HG03378 (cell line): ENCODE measurements around the gene RARA.

Experiments used
- ATAC-seq: cut with Tn5 transposase; IDR thresholded peaks from one replicate; pipeline ENCODE4 v1.9.1; 2021; ENCODE audit warnings: mild to moderate bottlenecking, moderate library complexity; ENCODE audit not compliant: unreplicated experiment

The RARA gene

GRCh38 chr17:40309031-40309948 lies at the start of gene RARA:
Gene RARA (plus strand): TSS chr17:40309180. CDS start chr17:40331219, 22,039 bp downstream.
- ATAC-seq, result no peak

DNA sequence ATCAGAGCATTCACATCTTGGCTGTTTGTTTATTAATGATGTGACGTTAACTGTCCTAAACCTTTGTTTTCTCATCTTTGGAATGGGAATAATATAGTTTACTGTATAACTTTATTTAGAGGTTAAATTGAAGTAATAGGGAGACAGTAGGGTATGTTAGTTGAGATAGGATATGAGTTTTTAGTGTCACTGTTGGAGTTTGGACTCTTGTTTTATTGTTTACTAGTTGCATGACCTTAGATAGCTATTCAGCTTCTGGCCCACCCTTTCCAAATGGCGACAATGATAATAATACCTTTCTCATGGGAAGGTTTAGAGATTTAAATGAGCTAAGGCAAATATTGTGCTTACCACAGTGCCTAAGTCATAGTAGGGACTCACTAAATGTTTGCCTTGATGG lies 49.5 kb upstream of the RARA start:
- ATAC-seq, result no peak

DNA sequence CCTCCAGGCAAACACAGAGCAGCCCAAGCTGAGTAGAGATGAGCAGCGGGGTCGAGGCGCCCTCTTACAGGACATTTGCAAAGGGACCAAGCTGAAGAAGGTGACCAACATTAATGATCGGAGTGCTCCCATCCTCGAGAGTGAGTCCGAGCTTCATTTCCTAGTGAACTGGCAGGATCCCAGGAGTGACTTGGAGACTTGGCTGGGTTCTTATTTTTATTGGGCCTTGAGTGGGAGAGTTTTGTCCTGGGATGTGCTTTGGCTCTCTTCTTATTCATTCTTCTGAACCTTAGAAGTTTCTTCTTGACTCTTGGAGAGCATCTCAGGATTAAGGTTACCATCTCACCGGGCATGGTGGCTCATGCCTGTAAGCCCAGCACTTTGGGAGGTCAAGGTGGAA lies 48.5 kb upstream of the RARA start:
- ATAC-seq, result no peak

- no peak for ATAC-seq
Measured at GRCh38 chr17:40264458-40265185, 44.4 kb upstream of the RARA start.

GRCh38 chr17:40265337-40265736 lies 43.6 kb upstream of the RARA start:
- no peak for ATAC-seq

- ATAC-seq, result no peak
Measured at GRCh38 chr17:40266882-40267281, 42.1 kb upstream of the RARA start.

DNA sequence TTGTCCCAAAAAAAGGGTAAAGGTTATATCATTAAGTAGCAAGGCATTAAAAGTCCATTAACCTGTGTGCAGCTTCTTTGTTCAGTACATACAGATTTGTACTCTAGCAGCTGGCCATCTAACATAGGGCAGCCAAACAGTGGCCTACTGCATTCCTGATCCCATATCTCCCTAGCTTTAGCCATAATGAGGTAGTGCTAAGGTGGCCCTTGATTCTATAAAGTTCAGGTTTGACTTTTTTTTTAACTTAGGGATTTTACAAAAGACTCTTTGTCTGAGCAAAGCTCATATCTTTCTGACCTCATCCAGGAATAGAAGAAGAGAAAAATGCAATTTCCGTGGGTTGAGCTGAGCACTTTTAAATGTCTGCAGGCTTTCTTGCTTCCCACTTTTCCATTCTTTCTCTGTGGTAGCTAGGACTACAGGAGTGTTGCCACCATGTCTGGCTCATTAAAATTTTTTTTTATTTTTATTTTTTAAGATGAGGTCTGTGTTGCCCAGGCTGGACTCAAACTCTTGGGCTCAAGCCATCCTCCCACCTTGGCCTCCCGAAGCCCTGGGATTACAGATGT lies 40.8 kb upstream of the RARA start:
- ATAC-seq, result no peak

DNA sequence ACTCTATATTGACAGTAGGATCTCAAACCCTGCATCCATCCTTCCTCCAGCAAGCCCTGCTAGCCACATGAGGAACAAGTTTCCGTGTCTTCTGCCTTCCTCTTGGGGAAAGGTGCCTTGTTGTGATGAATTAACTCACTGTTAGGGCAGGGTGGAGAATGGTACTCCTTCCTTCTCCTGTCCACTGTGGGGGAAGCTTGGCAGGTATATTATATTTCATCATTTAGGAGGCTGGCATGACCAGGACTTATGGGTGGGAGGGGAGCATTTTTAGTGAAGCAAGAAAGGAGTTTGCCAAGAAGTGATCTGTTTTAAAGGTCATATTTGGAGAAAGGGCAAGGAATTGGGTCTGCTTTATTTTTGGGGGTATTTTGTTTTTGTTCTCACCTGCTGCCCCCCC lies 30.6 kb upstream of the RARA start:
- ATAC-seq, result no peak

- ATAC-seq, result no peak
Measured at GRCh38 chr17:40279402-40279801, 29.6 kb upstream of the RARA start.

DNA sequence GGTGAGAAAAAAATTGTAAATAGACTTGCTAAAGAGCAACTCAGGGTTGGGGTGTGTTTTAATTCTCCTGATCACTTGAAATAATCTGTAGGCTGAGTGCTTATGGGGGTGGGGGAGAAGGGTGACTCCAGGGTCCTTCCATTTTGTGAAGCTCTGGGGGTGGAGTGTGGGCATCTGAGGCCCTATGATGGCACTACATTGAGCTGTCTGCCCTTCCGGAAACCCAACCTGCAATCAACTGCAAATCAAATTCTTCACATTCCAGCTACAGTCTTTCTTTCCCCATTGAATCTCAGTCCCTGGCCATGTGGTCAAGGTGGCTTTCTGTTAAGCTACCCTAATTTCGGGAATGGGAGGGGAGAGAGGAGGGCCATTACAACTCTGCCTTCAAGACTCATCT lies 27.3 kb upstream of the RARA start:
- ATAC-seq, result no peak

DNA sequence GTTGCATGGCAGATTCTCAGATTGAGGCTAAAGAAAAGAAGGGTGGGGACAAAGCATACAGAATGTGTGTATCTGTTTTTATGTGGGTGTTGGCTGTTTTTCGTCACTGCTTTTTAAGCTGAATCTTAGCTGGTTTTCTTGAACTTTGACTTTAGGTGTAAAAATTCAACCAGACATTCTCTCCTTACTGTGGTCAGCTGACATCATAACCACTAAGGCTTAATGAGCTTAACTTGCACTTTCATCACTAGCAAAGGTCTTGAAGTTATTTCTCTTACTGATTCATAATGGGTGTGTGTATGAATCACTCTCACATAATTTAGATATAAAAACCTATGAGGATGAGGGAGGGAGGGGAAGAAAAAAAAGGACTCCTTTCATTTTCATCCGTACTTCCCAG lies 25.3 kb upstream of the RARA start:
- ATAC-seq, result no peak

DNA sequence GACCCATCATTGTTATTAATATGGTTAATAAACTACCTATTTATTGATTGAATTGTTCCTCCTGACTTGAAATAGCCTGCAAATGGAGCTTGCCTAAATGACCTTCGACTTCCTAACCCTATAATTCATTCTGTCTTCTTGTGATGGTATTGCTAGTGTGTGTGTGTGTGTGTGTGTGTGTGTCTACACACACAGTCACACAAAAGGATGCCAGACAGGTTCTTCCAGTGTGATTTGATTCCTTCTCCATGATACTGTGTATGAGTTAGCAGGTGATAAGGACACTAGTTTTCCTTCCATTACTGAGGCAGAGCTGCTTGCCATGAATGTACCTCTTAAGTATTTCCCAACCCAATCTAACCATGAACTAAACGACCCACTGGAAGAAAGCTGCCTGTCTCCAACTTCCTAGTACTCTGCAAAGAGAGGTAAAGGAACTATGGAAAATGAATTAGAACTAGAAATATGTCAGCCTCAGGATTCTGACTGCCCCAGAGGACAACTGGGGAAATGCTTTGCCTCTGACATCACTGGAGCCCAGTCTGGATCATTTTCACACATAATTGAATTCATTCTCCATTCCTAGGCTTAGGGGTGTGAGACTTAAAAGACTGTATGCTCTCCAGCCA lies 24.8 kb upstream of the RARA start:
- ATAC-seq, result no peak

- no peak for ATAC-seq
Measured at GRCh38 chr17:40286473-40286872, 22.5 kb upstream of the RARA start.

DNA sequence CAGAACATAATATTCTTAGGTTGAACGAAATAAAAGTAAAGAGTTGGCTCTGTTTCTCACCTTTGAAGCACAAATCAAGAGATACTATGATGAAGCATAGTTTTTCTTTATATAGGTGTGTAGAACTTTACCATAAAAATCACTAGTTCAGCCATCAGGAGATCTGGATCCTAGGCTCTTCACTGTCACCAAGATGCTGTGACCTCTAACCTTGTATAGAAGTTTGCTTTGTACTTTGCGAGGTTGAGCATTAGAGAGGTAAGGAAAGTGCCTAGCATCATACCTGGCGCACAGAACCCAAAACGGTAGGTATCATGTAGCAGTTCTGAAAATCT lies 21.9 kb upstream of the RARA start:
- no peak for ATAC-seq

- peak; percentile 88 for ATAC-seq
Measured at GRCh38 chr17:40287494-40288369, 21.2 kb upstream of the RARA start, which contains the start of gene CDC6. Gene CDC6 (plus strand): TSS chr17:40287879. CDS start chr17:40289421, 1,542 bp downstream.

- ATAC-seq, result no peak
Measured at GRCh38 chr17:40290629-40291280, 18.2 kb upstream of the RARA start.

GRCh38 chr17:40291281-40291664 lies 17.7 kb upstream of the RARA start:
- ATAC-seq, result no peak

- ATAC-seq, result no peak
Measured at GRCh38 chr17:40293363-40293762, 15.6 kb upstream of the RARA start.

DNA sequence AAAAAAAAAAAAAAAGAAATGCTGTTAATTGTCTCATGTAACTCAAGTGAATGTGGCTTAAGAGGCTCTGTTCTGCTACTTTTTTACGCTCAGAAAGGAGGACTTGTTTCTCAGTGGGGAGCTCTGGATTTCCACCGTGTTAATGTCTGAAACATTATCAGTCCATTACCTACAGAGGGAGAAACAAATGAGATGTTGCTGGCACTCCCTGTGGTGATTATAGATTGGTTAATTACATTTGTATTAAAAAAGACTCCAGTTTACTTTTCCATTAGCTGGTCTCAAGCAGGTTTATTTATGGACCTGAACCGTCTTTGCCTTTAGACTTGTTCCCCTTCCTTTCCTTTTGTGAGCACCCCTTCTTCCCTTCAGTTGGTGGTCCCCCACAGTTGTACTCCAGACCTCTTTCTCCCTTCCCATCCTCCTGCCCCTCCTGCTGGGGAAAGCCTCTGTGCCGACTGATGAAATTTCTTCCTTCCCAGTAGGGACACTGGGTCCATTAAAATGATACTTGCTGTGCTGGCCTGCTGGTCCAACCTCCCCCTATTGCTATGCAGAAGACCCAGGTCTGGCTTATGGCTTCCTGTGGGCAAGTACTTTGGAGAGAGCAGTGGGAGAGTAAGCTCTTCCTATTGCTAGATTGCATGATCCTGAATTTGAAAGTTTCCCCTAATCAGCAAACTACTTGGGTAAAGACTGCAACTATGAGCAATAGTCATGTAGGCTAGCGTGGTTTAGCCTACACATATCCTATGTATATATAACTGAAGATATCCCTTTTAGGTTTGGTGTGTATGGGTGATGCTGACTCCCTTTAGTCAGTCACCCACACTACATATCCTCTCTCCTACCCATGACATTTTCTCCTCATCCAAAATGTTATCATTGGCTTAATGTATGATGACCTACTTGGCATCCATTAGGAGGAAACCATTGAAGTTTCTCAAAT lies 13.2 kb upstream of the RARA start:
- no peak for ATAC-seq
